Neural cell (in vitro differentiated cells): ENCODE measurements around the gene PPM1H.

ENCODE experiments used
- EZH2 ChIP-seq: fragments of 200-600, 300-800 bp; shearing (Covaris generic), sonication (generic); IDR thresholded peaks from 2 replicates; pipeline ENCODE4 v1.6.1; 2014; ENCODE audit warnings: antibody characterized with exemption, low read length, borderline replicate concordance, mild to moderate bottlenecking; ENCODE audit not compliant: insufficient read depth, poor library complexity, severe bottlenecking
- REST ChIP-seq: IDR thresholded peaks from 2 replicates; pipeline ENCODE4 v1.6.1; 2012; ENCODE audit warnings: borderline replicate concordance
- TF ChIP-seq, protein P1 (sequence below): fragments of 450-650 bp; IDR thresholded peaks from 2 replicates; pipeline ENCODE4 v1.5.1; 2014; ENCODE audit warnings: antibody characterized with exemption, mild to moderate bottlenecking, moderate library complexity; ENCODE audit not compliant: poor library complexity, severe bottlenecking

DNA sequence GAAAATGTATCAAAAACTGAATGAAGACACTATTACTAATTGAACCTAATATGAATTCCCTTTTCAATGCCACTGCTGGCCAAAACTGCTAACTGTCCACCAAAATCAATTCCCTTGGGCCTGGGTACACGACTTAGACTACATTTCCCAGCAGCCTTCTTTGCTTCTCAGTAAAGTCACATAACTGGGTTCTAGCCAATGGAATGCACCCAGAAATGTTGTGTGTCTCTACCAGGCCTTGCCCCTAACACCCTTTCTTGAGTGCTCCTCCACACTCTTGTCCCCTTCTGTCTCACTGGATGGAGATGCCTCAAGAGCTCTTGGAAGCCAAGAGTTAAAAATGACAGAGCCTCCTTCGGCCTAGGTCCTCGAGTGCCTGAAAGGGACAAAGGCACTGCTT lies 156.8 kb downstream of the PPM1H start:
- TF ChIP-seq EZH2 = no peak
- TF ChIP-seq, protein P1, sequence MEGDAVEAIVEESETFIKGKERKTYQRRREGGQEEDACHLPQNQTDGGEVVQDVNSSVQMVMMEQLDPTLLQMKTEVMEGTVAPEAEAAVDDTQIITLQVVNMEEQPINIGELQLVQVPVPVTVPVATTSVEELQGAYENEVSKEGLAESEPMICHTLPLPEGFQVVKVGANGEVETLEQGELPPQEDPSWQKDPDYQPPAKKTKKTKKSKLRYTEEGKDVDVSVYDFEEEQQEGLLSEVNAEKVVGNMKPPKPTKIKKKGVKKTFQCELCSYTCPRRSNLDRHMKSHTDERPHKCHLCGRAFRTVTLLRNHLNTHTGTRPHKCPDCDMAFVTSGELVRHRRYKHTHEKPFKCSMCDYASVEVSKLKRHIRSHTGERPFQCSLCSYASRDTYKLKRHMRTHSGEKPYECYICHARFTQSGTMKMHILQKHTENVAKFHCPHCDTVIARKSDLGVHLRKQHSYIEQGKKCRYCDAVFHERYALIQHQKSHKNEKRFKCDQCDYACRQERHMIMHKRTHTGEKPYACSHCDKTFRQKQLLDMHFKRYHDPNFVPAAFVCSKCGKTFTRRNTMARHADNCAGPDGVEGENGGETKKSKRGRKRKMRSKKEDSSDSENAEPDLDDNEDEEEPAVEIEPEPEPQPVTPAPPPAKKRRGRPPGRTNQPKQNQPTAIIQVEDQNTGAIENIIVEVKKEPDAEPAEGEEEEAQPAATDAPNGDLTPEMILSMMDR = no peak
- TF ChIP-seq REST = no peak
